ENCODE results near the gene S100A14. TPM values are rescaled to one million over a fixed set of nuclear protein-coding genes. Genes with fewer than 3 reads are reported as not detected.

The S100A14 gene
- total and polyA plus RNA-seq, 2 of the 13 experiments (the other 11 are each of a cell fraction or from before 2014, with no cell fraction given): 1.4 to 7.7 TPM

- TF ChIP-seq ZNF318 (CRISPR knock-in tag; IDR thresholded peaks at IDR 0.05) (0 out of 2 replicates have a peak, but pooled peaks have one; percentile 81), ZNF12 (CRISPR knock-in tag; IDR thresholded peaks at IDR 0.05) (no peak), ZNF737 (CRISPR knock-in tag; IDR thresholded peaks at IDR 0.05; ENCODE audit: borderline replicate concordance) (no peak), RAD51 (IDR thresholded peaks at IDR 0.05; ENCODE audit: borderline replicate concordance) (no peak), ZNF841 (CRISPR knock-in tag; IDR thresholded peaks at IDR 0.05; ENCODE audit: borderline replicate concordance) (no peak)
- TF ChIP-seq, protein P1, sequence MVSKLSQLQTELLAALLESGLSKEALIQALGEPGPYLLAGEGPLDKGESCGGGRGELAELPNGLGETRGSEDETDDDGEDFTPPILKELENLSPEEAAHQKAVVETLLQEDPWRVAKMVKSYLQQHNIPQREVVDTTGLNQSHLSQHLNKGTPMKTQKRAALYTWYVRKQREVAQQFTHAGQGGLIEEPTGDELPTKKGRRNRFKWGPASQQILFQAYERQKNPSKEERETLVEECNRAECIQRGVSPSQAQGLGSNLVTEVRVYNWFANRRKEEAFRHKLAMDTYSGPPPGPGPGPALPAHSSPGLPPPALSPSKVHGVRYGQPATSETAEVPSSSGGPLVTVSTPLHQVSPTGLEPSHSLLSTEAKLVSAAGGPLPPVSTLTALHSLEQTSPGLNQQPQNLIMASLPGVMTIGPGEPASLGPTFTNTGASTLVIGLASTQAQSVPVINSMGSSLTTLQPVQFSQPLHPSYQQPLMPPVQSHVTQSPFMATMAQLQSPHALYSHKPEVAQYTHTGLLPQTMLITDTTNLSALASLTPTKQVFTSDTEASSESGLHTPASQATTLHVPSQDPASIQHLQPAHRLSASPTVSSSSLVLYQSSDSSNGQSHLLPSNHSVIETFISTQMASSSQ (IDR thresholded peaks at IDR 0.05; ENCODE audit: low read depth): no peak
- TF ChIP-seq, protein P1 (CRISPR knock-in tag; IDR thresholded peaks at IDR 0.05; ENCODE audit: borderline replicate concordance): peak; percentile 71; the same call in 1 of the 2 replicates
- TF ChIP-seq, protein P2, sequence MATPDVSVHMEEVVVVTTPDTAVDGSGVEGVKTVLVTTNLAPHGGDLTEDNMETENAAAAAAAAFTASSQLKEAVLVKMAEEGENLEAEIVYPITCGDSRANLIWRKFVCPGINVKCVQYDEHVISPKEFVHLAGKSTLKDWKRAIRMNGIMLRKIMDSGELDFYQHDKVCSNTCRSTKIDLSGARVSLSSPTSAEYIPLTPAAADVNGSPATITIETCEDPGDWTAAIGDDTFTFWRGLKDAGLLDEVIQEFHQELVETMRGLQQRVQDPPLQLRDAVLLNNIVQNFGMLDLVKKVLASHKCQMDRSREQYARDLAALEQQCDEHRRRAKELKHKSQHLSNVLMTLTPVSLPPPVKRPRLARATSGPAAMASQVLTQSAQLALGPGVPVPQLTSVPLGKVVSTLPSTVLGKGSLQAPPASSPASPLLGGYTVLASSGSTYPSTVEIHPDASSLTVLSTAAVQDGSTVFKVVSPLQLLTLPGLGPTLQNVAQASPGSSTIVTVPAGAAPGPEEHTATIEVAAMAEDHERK (CRISPR knock-in tag; IDR thresholded peaks at IDR 0.05; ENCODE audit: low read depth): peak; percentile 98
- TF ChIP-seq, protein P3, sequence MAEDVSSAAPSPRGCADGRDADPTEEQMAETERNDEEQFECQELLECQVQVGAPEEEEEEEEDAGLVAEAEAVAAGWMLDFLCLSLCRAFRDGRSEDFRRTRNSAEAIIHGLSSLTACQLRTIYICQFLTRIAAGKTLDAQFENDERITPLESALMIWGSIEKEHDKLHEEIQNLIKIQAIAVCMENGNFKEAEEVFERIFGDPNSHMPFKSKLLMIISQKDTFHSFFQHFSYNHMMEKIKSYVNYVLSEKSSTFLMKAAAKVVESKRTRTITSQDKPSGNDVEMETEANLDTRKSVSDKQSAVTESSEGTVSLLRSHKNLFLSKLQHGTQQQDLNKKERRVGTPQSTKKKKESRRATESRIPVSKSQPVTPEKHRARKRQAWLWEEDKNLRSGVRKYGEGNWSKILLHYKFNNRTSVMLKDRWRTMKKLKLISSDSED (CRISPR knock-in tag; IDR thresholded peaks at IDR 0.05): no peak
- TF ChIP-seq, protein P4, sequence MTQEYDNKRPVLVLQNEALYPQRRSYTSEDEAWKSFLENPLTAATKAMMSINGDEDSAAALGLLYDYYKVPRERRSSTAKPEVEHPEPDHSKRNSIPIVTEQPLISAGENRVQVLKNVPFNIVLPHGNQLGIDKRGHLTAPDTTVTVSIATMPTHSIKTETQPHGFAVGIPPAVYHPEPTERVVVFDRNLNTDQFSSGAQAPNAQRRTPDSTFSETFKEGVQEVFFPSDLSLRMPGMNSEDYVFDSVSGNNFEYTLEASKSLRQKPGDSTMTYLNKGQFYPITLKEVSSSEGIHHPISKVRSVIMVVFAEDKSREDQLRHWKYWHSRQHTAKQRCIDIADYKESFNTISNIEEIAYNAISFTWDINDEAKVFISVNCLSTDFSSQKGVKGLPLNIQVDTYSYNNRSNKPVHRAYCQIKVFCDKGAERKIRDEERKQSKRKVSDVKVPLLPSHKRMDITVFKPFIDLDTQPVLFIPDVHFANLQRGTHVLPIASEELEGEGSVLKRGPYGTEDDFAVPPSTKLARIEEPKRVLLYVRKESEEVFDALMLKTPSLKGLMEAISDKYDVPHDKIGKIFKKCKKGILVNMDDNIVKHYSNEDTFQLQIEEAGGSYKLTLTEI (CRISPR knock-in tag; conservative IDR thresholded peaks at IDR 0.05): no peak
Observed at GRCh38 chr1:153633754-153634665, 17.9 kb upstream of the S100A14 start, which contains the start of gene CHTOP (continued).

All from HepG2 (cell line).